Measurements from ENCODE around the gene STX17.
A peak's percentile ranks its signal among the peaks of the same experiment; 100 is the strongest.
"Not testable (repeated sequence)": the region's sequence is repeated elsewhere in the genome, so short reads cannot be mapped to it uniquely, and the experiment has no call there.

STX17 gene

DNA sequence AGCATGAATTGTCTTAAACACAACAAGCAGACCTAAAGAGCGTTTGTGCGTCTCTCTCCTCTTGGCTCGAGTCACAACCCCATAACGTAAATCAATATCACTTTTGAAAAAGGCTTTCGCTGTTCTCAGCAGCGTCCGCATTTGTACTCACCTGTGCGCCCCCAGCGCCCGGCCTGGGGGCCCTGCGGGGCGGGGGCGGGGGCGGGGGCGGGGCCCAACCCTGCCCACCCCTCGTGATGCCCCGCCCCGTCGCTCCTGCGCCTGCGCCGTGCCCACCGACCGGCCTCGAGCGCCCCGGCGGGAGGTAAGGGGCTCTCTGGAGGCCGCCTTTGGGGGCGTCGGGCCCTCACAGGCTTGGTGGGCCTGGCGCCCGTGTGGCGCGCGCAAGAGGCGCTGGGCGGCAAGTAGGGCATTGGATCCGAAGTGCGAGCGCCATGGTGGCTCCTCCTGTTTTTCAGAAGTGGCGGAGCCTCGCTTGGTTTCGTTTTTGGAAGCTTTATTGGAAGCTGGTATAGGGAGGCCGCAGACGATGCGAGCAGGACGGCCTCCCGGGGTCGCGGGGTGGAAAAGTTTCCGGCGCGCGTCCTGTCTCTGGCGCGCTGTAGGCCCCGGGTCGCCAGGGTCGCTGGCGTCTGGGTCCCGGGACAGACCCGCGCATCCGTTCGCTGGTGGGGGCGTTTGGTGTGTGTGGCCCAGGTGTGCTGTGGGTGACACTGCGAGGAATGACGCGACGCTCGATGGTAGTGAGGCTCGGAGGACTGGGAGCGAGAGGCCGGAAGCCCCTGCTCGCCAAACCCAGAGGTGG, at the start of gene STX17:
Gene STX17, plus strand, starts transcription at position 252 of the 805 bp plus-strand sequence. CDS start 8,586 bp downstream, outside the sequence.
- peak; percentile 95 for DNase-seq (ENCODE audit: low spot score)

DNA sequence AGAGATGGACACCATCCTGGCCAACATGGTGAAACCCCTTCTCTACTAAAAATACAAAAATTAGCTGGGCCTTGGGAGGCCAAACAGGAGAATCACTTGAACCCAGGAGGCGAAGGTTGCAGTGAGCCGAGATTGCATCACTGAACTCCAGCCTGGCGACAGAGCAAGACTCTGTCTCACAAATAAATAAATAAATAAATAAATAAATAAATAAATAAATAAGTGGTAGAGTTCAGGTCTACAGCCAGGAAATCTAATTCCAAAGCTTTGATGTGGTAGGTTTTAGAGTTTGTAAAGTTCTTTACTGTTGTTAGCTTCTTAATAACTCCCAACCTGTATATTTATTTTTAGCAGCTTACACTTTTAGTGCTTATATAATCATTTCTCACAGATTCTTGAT, 48.9 kb upstream of the STX17 start:
- DNase-seq (ENCODE audit: low spot score) = not testable (repeated sequence)

DNA sequence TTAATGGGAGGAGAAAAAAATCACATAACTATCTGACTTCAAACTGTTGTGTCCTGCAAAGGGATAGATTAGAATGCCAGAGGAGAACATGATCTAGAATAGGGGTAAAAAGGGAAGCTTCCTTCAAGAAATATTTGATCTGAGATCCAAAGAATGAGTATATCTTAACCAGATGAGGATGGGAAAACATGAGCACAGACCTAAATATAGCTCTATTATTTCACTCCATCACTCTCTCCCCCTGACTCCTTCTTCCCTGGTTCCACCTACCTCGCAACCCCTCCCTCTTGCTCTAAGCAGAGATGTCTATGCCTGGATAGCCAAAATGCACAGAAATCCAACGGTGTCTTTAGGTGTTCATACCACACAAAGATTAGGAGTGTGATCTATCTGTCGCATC, 48.4 kb upstream of the STX17 start:
- DNase-seq (ENCODE audit: low spot score) = no peak

DNA sequence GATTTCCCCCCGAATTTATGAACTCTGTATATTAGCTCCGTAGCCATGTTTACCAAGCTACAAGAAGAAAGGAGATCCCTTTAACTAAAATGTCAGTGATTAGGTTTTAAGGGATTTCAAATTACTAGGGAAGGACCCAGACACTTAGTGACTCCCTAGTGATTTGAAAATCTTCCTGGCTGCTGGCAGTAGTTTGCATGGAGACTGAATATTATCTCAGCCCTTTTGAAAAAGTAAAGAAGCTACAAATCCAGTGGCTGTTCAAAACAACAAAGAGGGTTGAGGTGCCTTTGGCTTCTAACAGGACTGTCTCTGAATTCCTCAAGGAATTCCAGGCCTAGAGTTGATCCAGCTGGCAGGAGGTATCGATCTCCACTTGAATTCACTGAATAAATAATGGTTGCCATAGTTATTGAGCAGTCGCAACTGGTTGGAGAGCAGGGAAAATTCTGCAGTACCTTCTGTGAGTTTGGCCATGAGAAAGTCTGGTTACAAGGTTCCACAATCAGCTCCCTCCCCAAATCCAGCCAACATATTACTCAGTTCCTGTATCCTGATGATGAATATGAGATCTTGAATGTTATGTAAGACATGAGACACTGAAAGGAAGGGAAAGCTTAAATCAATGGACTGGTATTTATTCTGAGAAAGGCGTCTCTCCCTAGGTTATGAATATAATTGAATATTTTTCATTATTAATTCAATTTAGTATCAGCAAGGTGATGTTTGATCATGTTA, 47.0 kb upstream of the STX17 start:
- peak; percentile 12 for DNase-seq (ENCODE audit: low spot score)

DNA sequence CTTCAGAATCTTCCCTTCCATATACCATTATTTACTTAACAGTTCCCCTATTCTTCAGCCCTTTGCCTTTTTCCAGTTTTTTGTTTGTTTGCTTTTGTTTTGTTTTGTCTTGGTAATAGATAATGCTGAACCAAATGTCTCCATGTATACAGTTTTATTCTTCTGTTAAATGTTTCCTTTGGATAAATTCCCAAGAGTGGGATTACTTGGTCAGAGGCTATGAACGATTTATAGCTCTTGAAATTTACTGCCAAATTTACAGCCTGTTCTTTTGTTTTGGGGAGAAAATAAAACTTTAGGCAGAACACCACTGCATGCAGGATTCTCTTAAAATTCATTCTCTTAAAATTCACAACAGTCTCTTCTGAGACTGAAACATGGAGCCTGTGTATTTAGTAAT, 46.2 kb upstream of the STX17 start:
- DNase-seq (ENCODE audit: low spot score) = no peak

DNA sequence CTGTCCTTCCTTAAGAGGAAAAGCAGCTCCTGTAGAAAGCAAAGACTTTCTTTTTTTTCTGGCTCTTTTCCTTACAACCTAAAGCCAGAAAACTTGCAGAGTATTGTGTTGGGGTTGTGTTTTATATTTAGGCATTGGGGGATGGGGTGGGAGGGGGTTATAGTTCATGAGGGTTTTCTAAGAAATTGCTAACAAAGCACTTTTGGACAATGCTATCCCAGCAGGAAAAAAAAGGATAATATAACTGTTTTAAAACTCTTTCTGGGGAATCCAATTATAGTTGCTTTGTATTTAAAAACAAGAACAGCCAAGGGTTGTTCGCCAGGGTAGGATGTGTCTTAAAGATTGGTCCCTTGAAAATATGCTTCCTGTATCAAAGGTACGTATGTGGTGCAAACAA, 42.5 kb upstream of the STX17 start:
- DNase-seq (ENCODE audit: low spot score) = no peak

DNA sequence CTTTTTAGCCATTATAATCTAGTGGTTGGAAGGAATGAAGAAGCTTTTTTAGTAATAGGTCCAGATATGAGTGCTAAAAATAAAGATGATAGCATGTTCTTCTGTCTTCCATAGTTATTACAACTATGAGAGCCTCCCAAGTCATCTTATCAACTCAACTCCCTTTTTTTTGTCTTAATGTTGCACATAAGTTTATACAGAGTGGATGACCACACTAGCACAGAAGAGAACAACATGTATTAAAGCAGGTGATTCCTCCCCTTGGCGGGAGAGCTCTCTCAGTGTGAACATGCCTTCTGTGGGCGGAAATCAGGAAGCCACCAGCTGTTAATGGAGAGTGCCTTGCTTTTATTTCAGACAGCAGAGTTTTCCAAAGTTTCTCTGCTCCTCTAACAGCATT, 40.1 kb upstream of the STX17 start:
- DNase-seq (ENCODE audit: low spot score) = no peak

DNA sequence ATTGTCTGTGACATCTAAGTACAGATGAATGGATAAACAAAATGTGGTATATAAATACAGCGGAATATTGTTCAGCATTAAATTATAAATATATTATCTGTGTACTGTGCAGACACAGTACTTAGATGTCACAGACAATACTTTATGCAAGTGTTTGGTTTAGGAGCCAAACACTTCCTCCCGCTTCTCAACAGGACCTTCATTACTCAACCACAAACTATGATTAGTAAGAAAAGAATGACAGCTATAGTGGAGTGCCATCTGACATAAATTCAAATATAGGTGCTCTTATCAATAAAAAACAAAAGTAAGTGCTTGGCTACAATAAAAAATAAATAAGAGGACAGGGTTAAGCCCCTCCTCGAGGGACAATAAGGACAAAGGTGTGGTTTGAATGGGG, 38.9 kb upstream of the STX17 start:
- no peak for DNase-seq (ENCODE audit: low spot score)

DNA sequence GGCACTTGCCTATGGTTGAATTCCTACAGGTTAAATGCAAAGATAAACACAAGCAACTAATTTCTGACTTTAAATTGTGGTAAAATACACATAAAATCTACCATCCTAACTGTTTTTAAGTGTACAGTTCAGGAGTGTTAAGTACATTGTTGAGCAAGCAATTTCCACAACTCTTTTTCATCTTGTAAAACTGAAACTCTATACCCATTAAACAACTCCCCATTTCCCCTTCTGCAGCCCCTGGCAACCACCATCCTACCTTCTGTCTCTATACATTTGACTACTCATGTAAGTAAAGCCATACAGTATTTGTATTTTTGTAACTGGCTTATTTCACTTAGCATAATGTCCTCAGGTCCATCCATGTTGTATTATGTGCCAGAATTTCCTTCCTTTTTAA, 38.5 kb upstream of the STX17 start:
- DNase-seq (ENCODE audit: low spot score) = no peak

DNA sequence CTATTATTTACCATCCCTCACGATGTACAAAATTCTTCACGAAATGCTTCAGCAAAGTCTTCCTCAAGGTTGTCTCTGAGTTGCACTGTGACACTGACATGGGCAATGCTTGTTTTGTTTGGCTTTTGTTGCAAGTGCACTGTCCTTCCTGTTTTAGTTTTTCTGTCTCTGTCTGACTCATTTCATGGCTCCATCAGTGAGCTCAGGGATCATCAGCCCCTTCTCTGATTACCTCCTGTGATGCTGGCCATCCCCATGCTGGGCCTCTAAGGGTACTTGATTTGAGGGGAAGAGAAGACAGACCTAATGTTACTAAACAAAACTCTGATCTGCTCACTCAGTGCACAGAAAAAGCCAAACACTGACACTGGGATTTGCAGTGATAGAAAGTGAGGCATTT, 37.6 kb upstream of the STX17 start:
- no peak for DNase-seq (ENCODE audit: low spot score)

DNA sequence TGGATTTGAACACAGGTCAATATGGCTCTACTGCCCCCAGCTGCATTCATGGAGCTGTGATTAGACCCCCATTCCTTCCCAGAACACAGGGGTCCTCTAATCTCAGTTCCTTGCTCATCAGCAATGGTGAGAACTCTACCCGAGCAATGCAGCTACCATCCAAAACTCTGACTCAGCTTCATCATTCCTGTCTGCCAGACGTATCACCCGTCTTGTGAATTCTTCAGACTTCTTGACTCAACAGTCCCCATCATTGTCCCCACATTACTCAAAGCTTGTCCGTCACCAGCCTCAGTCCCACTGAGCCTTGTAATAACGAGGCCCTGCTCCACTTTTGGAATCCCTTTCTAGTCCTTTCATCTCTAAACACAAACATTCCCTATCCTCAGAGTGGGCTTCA, 36.3 kb upstream of the STX17 start:
- peak; percentile 13 for DNase-seq (ENCODE audit: low spot score)

DNA sequence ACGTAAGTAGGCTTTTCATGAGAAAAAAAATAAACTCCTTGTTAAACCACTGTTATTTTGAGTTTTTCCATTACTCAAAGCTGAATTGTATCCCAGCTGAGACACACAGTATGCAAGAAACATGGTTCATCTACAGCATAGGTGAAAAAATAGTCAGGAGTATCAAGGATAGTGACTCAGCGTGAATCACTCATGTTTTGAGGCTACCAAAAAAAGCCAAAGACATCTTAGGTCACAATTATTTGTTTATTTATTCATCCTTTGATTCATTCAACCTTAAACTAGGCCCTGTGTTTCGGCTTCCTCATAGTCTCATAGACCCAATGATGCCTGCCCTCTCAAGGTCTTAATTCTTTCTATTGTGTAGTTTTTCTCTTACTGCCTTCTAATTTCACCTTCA, 32.9 kb upstream of the STX17 start:
- DNase-seq (ENCODE audit: low spot score) = peak; percentile 17

DNA sequence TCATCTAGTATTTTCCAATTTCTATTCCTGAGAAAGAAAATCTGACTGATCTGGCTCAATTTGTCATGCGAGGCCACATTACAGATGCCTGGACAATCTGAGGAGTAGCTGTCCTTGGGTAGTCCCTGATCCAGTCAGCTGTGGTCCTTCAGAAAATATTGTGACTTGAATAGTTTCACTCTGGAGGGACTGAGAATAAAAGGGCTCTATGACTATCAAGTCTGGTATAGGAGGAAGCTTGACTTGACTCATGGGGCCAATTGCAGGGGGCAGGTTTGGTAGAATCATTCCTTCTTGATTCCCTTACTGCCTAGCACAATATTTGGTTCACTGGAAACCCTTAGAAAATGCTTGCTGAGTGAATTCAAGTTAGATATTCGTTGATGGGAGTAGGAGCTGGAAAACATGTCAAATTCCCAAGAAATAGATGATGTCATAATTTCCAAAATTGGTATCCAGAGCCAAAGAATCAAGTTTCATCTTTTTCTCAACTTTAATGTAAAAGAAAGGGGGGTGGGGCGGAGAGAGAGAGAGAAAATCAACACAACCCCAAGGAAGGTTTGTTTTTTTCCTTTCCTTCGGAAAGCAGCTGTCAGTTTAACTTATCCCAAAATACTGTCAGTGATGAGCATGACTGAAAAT, 32.4 kb upstream of the STX17 start:
- no peak for DNase-seq (ENCODE audit: low spot score)

DNA sequence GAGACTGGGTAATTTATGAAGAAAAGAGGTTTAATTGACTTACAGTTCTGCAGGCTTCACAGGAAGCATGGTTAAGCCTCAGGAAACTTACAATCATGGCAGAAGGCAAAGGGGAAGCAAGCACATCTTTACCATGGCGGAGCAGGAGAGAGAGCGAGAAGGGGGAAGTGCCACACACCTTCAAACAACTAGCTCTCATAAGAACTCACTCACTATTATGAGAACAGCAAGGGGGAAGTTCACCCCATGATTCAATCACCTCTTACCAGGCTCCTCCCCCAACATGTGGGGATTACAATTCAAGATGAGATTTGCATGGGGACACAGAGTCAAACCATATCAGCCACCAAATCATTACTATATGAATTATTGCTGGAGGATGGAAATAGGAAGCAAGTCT, 30.3 kb upstream of the STX17 start:
- no peak for DNase-seq (ENCODE audit: low spot score)

DNA sequence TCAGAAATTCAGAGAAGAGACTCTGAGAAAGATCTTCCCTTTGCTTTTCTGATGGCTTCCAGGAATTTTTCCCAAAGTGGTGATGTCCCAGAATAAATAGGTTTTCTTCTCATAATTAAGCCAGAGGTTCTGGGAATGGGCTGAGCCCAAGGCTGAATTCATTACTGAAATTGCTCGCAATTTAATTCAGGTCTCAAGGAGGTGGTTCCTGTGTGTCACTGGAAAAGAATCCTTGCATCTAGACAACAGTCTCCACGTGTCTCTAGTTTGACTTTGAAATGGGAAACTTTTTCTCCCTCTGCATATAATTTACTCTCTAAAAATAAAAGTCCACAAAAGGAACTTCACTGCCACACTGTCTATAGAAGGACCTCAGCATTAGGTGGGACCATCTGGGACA, 27.8 kb upstream of the STX17 start:
- no peak for DNase-seq (ENCODE audit: low spot score)

DNA sequence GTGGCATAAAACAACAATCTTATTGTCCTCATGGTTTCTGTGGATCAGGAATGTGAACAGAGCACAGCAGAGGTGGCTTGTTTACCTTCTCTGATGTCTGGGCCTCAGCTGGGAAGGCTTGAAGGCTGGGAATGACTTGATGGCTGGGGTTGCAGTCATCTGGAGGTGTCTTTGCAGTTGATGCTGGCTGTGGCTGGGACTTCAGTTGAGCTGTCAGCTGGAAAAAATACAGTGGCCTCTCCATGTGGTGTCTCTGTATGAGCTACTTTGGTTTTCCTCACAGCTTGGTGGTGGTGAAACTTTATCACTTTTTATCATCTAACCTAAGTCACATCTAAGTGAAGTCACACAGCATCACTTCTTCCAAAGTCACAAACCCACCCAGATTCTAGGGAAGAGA, 24.7 kb upstream of the STX17 start:
- no peak for DNase-seq (ENCODE audit: low spot score)

DNA sequence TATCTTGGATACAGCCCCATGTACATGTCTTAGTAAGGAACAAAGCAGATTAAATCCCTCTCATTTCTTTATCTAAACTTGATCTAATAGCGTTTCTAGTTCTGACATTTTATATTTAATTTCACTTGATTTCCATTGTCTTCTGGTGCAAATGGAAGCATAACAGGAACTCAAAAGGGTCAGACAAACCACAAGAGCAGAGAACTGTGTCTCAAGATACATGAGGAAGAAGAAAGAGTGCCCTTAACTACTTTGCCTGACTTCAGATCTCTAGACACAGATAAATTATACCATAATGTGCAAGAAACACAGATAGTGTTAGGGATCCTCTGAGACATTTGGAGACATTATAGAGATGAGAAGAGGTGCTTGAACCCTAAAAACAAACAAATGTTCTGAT, 20.7 kb upstream of the STX17 start:
- no peak for DNase-seq (ENCODE audit: low spot score)

DNA sequence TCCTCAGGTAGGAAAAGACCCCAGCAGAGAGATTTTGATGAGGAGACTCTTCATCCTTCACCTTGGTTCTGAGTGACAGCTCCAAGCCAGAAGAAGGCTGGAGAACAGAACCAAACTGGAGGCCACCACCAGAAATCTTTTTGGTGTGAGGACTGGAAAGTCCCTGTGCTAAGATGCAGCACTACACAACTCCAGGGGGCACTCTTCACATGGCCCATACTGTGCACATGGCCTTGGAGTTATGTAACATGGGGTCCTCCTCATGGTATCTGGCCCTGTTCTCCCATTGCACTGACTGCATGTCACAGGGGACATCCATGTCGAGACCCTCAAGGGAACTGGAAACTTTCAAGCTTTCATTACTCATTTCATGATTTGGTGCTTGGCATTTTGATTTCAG, 17.3 kb upstream of the STX17 start:
- DNase-seq (ENCODE audit: low spot score) = no peak

DNA sequence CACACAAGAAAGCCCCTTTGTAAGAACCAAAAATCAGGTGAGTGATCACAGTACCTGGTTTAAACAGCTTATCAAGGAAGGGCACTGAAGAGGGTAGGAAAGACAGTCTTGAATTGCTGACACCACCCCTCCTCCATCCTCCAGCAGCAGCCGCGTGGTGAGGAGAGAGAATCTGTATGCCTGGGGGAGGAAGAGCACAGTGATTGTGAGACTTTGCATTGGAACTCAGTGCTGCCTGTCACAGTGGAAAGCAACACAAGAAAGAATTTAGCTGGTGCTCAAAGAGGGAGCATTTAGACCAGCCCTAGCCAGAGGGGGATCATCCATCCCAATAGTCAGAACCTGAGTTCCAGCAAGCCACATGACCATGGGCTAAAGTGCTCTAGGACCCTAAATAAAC, 11.6 kb upstream of the STX17 start:
- DNase-seq (ENCODE audit: low spot score) = no peak

DNA sequence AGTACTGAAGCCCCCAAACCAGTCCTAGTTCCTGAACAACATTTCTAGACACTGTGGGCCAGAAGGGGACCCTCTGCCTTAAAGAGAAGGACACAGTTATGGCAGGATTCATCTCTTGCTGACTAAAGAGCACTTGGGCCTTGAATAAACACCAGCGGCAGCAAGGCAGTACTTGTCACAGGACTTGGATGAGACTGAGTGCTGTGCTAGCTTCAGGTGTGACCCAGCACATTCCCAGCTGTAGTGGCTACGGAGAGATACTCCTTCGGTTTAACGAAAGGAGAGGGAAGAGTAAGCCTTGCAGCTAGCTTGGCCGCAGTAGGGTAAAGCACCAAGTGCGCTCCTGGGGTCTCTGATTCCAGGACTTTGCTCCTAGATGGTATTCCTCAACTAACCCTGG, 10.9 kb upstream of the STX17 start:
- no peak for DNase-seq (ENCODE audit: low spot score)

DNA sequence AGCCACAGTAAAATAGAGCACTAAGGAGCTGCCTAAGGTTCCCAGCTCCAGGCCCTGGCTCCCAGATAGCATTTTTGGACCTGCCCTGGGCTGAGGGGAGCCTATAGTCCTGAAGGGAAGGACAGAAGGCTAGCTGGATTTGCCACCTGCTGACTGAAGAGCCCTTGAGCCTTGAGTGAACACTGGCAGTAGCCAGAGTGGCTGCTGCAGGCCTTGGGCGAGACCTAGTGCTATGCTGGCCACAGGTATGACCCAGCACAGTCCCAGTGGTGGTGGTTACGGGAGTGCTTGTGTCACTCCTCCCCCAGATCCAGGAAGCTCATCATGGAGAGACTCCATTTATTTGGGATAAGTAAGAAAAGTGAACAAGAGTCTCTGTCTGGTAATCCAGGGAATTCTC, 10.3 kb upstream of the STX17 start:
- DNase-seq (ENCODE audit: low spot score) = no peak

DNA sequence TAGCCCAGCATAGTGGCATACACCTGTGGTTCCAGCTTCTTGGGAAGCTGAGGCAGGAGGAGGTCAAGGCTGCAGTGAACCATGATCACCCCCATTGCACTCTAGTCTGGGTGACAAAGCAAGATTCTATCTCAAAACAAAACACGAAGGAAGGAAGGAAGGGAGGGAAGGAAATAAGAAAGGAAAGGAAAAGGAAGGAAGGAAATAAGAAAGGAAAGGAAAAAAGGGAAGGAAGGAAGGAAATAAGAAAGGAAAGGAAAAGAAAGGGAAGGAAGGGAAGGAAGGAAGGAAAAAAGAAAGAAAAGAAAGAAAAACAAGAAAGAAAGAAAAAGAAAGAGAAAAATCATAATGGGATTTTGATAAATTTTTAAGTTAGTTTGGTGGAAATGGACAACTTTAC, 3.1 kb upstream of the STX17 start:
- no peak for DNase-seq (ENCODE audit: low spot score)

DNA sequence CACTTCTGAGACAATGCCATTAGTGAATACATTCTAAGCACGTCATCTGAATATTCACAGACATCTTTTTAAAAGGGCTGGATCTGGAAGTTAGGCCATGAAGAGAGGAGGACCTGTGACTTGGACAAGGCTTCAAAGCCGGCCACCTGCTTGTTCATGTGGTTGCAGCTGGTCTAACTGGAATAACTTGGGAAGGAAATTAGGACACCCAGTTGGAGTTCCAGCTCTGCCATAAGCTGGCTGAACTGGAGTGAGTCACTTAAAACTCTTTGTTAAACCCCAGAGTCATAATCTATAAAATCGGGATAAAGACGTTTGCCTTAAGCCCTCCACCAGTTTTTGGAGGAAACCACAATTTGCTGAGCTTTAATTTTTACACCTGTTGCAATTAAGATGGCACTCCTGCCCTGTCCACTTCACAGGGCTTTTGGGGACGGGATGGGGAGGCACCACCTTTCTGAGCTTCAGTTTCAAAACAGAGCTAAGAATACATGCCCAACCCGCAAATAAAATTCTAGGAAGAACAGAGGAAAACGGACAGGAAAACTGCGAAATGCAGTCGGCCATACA, 536 bp upstream of the STX17 start:
- no peak for DNase-seq (ENCODE audit: low spot score)

Measured in AG08396 (cell line).